ENCODE results near the gene PCDHA1.

DNA sequence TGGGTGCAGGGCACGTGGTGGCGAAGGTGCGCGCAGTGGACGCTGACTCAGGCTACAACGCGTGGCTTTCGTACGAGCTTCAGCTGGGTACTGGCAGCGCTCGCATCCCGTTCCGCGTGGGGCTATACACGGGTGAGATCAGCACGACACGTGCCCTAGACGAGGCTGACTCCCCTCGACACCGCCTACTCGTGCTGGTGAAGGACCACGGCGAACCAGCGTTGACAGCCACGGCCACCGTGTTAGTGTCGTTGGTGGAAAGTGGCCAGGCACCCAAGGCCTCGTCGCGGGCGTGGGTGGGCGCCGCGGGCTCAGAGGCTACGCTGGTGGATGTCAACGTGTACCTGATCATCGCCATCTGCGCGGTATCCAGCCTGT is 10.8 kb downstream of the PCDHA1 start:
- TF ChIP-seq, protein P1, sequence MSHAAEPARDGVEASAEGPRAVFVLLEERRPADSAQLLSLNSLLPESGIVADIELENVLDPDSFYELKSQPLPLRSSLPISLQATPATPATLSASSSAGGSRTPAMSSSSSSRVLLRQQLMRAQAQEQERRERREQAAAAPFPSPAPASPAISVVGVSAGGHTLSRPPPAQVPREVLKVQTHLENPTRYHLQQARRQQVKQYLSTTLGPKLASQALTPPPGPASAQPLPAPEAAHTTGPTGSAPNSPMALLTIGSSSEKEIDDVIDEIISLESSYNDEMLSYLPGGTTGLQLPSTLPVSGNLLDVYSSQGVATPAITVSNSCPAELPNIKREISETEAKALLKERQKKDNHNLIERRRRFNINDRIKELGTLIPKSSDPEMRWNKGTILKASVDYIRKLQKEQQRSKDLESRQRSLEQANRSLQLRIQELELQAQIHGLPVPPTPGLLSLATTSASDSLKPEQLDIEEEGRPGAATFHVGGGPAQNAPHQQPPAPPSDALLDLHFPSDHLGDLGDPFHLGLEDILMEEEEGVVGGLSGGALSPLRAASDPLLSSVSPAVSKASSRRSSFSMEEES (CRISPR knock-in tag; IDR thresholded peaks at IDR 0.05), result no peak
- no peak for TF ChIP-seq ZNF408 (CRISPR knock-in tag; IDR thresholded peaks at IDR 0.05; ENCODE audit: low read depth)
- no peak for TF ChIP-seq MTA3 (IDR thresholded peaks at IDR 0.05; ENCODE audit: borderline replicate concordance)
- no peak for TF ChIP-seq PHB (CRISPR knock-in tag; IDR thresholded peaks at IDR 0.05)
- TF ChIP-seq POLR2AphosphoS5 (IDR thresholded peaks at IDR 0.05; ENCODE audit: control insufficient read depth, insufficient read depth, low read depth, low read length), result no peak
- no peak for TF ChIP-seq HDAC2 (IDR thresholded peaks at IDR 0.05)
- TF ChIP-seq KLF1 (tag; IDR thresholded peaks at IDR 0.05), result no peak
- TF ChIP-seq STAG1 (CRISPR knock-in tag; IDR thresholded peaks at IDR 0.05; ENCODE audit: borderline replicate concordance), result no peak
- no peak for TF ChIP-seq KDM4B (IDR thresholded peaks at IDR 0.05; ENCODE audit: borderline replicate concordance in 2 of 2, low read depth in 1 of 2)
- no peak for TF ChIP-seq MAFF (IDR thresholded peaks at IDR 0.05; ENCODE audit: low read length)

All from K562 (cell line).